Endothelial cell of umbilical vein (primary cell): ENCODE data around the gene PIP4K2C. TPM values are rescaled to one million over a fixed set of nuclear protein-coding genes. Genes with fewer than 3 reads are reported as not detected.
A peak's percentile ranks its signal among the peaks of the same experiment; 100 is the strongest.

Experiments used
- BruUV-seq: library from RNA; stranded (reverse); fragments of 400-500 nt; replicated peaks from 2 replicates; lab custom pipeline; 2021; lab: Mats Ljungman, UMichigan
- CTCF ChIA-PET: fragments of 300-600, 350-600 bp; sonication (Branson Sonifier 250); formaldehyde crosslinking; loops from one replicate; lab custom pipeline; 2021; ENCODE audit warnings: antibody characterized with exemption, inconsistent platforms; lab: Charles Lee
- POLR2A ChIA-PET: fragments of 300-600, 350-600 bp; sonication (Branson Sonifier 250); formaldehyde crosslinking; loops from one replicate; lab custom pipeline; 2021; ENCODE audit warnings: antibody characterized with exemption, inconsistent platforms; lab: Charles Lee
- DNase-seq: peaks from one replicate; pipeline ENCODE4 v3.0.0-alpha.2; 2011; ENCODE audit warnings: low read depth, low spot score
- FAIRE-seq: peaks from 2 replicates; lab custom pipeline; 2011; peaks lifted over from hg19 to GRCh38; lab: Jason Lieb, UNC
- H2AFZ ChIP-seq: 2 replicates; pipeline ENCODE4 v1.6.0; 2012; ENCODE audit warnings: low read depth, low read length, control low read depth, inconsistent platforms
- H3K27ac ChIP-seq: 2 replicates; pipeline ENCODE4 v1.5.1; 2011; ENCODE audit warnings: low read depth, mild to moderate bottlenecking, control low read depth, low read length, moderate library complexity; ENCODE audit not compliant: insufficient read depth
- H3K27me3 ChIP-seq, 2 experiments: 2 replicates each; pipeline versions ENCODE4 v1.6.0 to v1.6.1; 2011; ENCODE audit warnings: low read length in 2 of 2, mixed read lengths in 1 of 2; ENCODE audit not compliant: control insufficient read depth in 2 of 2, insufficient read depth in 2 of 2
- H3K36me3 ChIP-seq, 2 experiments: 2 replicates in 1 of 2; 3 replicates in 1 of 2; pipeline ENCODE4 v1.5.1; 2011; ENCODE audit warnings: low read length in 2 of 2, mild to moderate bottlenecking in 1 of 2, moderate library complexity in 1 of 2; ENCODE audit not compliant: control insufficient read depth in 2 of 2, insufficient read depth in 2 of 2; ENCODE audit errors: extremely low read depth in 1 of 2
- H3K4me1 ChIP-seq: 3 replicates; pipeline ENCODE4 v1.5.1; 2011; ENCODE audit warnings: mild to moderate bottlenecking, low read length; ENCODE audit not compliant: control insufficient read depth, insufficient read depth; ENCODE audit errors: extremely low read depth
- H3K4me2 ChIP-seq: 2 replicates; pipeline ENCODE4 v1.6.1; 2011; ENCODE audit warnings: low read length, control low read depth, mixed read lengths; ENCODE audit not compliant: insufficient read depth
- H3K4me3 ChIP-seq, 3 experiments: fragments of 200-600 bp in 1 of 3; sonication (generic), shearing (Covaris generic) in 1 of 3; replicated peaks in 1 of 3; 2 replicates each; pipeline ENCODE4 v1.5.1; 2011 to 2016; ENCODE audit warnings: control low read depth in 3 of 3, low read length in 3 of 3, mild to moderate bottlenecking in 2 of 3, inconsistent platforms in 1 of 3, low read depth in 1 of 3, moderate library complexity in 1 of 3; ENCODE audit not compliant: insufficient read depth in 1 of 3
- H3K79me2 ChIP-seq: 2 replicates; pipeline ENCODE4 v1.6.0; 2012; ENCODE audit warnings: low read length, inconsistent platforms; ENCODE audit not compliant: control insufficient read depth, insufficient read depth
- H3K9ac ChIP-seq: replicated peaks from 2 replicates; pipeline ENCODE3; 2011; ENCODE audit warnings: low read length, control low read depth; ENCODE audit not compliant: insufficient read depth; ENCODE audit errors: extremely low read depth
- H3K9me1 ChIP-seq: replicated peaks from 3 replicates; pipeline ENCODE4 v1.6.0; 2011; ENCODE audit warnings: mild to moderate bottlenecking, low read length; ENCODE audit not compliant: control insufficient read depth, insufficient read depth; ENCODE audit errors: extremely low read depth
- H3K9me3 ChIP-seq: replicated peaks from 2 replicates; pipeline ENCODE4 v1.5.1; 2012; ENCODE audit warnings: low read length, inconsistent platforms; ENCODE audit not compliant: control insufficient read depth, insufficient read depth
- H4K20me1 ChIP-seq: replicated peaks from 2 replicates; pipeline ENCODE3; 2011; ENCODE audit warnings: mild to moderate bottlenecking, low read length; ENCODE audit not compliant: control insufficient read depth, insufficient read depth; ENCODE audit errors: extremely low read depth
- EZH2 ChIP-seq: IDR thresholded peaks from 2 replicates; pipeline ENCODE4 v1.6.1; 2012; ENCODE audit warnings: borderline replicate concordance, low read depth, mild to moderate bottlenecking, moderate library complexity, low read length, inconsistent platforms; ENCODE audit not compliant: severe bottlenecking
- FOS ChIP-seq: IDR thresholded peaks from 2 replicates; pipeline ENCODE4 v1.6.1; 2011; ENCODE audit warnings: mild to moderate bottlenecking, low read length, moderate library complexity, borderline replicate concordance; ENCODE audit not compliant: insufficient read depth
- GATA2 ChIP-seq: IDR thresholded peaks from 2 replicates; pipeline ENCODE4 v1.7.0; 2011; ENCODE audit warnings: low read depth, mild to moderate bottlenecking, moderate library complexity, mixed read lengths, low read length; ENCODE audit not compliant: insufficient read length, insufficient read depth
- MAX ChIP-seq: IDR thresholded peaks from 2 replicates; pipeline ENCODE4 v1.6.1; 2011; ENCODE audit not compliant: insufficient read depth, insufficient read length
- MYC ChIP-seq: IDR thresholded peaks from one replicate; pipeline ENCODE4 v1.6.1; 2011; ENCODE audit warnings: mild to moderate bottlenecking, low read depth, low read length
- POLR2A ChIP-seq: IDR thresholded peaks from 2 replicates; pipeline ENCODE4 v1.6.1; 2012; ENCODE audit warnings: low read depth, mild to moderate bottlenecking, control low read depth, low read length
- POLR2AphosphoS5 ChIP-seq: IDR thresholded peaks from 2 replicates; pipeline ENCODE4 v1.6.1; 2012; ENCODE audit warnings: low read depth, mild to moderate bottlenecking, control low read depth, low read length, moderate library complexity; ENCODE audit not compliant: insufficient read depth
- dilution Hi-C: fragments of 300-500 bp; cut with MboI; formaldehyde crosslinking; loops from one replicate; pipeline ENCODE4 v1.15.0; 2019; ENCODE audit warnings: low sequenced_read_pairs; ENCODE audit not compliant: extremely low pct_ligation_motif_present
- intact Hi-C: fragments of 100-400 bp; cut with micrococcal nuclease; formaldehyde crosslinking; loops from one replicate; pipeline ENCODE4 v1.10.0; 2022
- polyA plus RNA-seq, 4 experiments: library from polyadenylated mRNA; depleted of rRNA in 3 of 4; stranded (reverse) in 3 of 4; unstranded in 1 of 4; fragments of >200 nt; gene quantifications; 2 replicates each; pipeline versions ENCODE4 v1.2.1 to v1.2.3, GENCODE V29; 2011 to 2012; ENCODE audit warnings: missing spikeins in 1 of 4
- total RNA-seq: library from RNA; stranded (reverse); gene quantifications from 2 replicates; pipeline ENCODE4 v1.2.3, GENCODE V29; 2021
- TF ChIP-seq, protein P1 (sequence below), 2 donors: IDR thresholded peaks; 1 replicate in 1 of 2; 2 replicates in 1 of 2; pipeline ENCODE4 v1.5.1; 2011; ENCODE audit warnings: low read length in 2 of 2, mild to moderate bottlenecking in 2 of 2, moderate library complexity in 2 of 2, control low read depth in 1 of 2, inconsistent platforms in 1 of 2, low read depth in 1 of 2; ENCODE audit not compliant: insufficient read depth in 1 of 2; ENCODE audit errors: extremely low read depth in 1 of 2

Gene PIP4K2C
- total and polyA plus RNA-seq, 2 donors (not counting 3 experiments of a cell fraction or from before 2014, with no cell fraction given) = 10.5 to 11.5 TPM

DNA sequence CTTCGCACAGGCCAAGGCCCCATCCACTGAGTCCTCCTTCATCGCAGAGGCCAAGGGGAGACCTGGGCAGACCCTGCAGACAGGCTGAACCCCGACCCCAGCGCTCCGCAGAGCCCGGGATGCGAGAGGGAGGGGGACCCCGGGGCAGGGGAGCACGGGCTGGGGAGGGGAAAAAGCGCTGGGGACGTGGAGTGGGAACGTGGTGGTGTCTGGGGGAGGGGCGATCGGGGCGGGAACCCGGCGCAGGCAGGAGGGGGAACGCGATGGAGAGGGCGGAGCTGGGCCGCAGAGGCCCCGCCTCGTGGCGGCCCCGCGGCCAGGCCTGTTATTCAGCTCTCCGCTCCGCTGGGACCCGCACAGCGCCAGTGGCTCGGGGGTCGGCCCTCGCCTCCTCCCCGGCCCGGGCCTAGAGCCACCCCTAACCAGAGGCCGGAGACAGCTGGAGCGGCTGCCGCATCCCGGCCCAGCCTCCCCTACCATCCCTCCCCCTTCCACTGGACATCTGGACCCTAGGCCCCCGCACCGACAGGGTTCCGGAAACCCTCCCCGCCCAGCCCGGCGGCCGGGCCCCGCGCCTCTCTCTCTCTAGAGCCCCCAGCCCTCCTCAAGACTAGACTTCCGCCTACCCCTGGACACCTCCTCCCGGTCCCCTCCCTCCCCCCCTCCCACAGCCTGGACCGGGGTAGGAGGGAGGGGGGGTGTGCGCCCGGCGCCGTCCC lies 20.3 kb downstream of the PIP4K2C start, which contains the start of gene ARHGEF25:
Gene ARHGEF25, plus strand, starts transcription at position 328 of the 719 bp plus-strand sequence. CDS start 460 bp downstream, outside the sequence.
- Histone ChIP-seq H3K4me2 (peak within 1 kb of the TSS; percentile 39), H3K4me3 (peak within 1 kb of the TSS; percentile 46 to 67 (median 54)), H3K36me3 (peaks cover 0 to 1% of the 10 kb centered on the region in 2 experiments), H3K27ac (no peak within 1 kb of the TSS), H2AFZ (peak within 1 kb of the TSS; percentile 91), H3K4me1 (peaks cover 3% of the 10 kb centered on the region), H3K9me1 (no peaks in the 10 kb centered on the region), H3K9me3 (no peaks in the 10 kb centered on the region), H3K27me3 (peaks cover 5 to 12% of the 10 kb centered on the region in 2 experiments), H3K79me2 (no peaks in the 10 kb centered on the region), H4K20me1 (no peaks in the 10 kb centered on the region), H3K9ac (peak within 1 kb of the TSS; percentile 30)
- intact Hi-C loops (loop anchor here (2.0 kb wide), 1 partner anchor 20 kb away; the partner anchor contains the start of gene PIP4K2C), dilution Hi-C loops (no loop called here)
- ChIA-PET POLR2A (interaction anchor here (1.0 kb wide), 1 partner anchor 11 kb away, joined by 3 read pairs; no protein-coding TSS in a partner anchor), CTCF (interaction anchor here (0.6 to 5.7 kb wide), 8 partner anchors 9 to 368 kb away, joined by 3 to 54 read pairs (median 5); partner anchors contain the start of gene B4GALNT1)
- DNase-seq (peak; percentile 24), FAIRE-seq (peak; percentile 47)
- no TSS peak for BruUV-seq
- TF ChIP-seq EZH2 (no peak), POLR2A (peak; percentile 56), MYC (no peak), POLR2AphosphoS5 (peak; percentile 32), MAX (no peak), GATA2 (no peak), FOS (no peak)
- TF ChIP-seq, protein P1, sequence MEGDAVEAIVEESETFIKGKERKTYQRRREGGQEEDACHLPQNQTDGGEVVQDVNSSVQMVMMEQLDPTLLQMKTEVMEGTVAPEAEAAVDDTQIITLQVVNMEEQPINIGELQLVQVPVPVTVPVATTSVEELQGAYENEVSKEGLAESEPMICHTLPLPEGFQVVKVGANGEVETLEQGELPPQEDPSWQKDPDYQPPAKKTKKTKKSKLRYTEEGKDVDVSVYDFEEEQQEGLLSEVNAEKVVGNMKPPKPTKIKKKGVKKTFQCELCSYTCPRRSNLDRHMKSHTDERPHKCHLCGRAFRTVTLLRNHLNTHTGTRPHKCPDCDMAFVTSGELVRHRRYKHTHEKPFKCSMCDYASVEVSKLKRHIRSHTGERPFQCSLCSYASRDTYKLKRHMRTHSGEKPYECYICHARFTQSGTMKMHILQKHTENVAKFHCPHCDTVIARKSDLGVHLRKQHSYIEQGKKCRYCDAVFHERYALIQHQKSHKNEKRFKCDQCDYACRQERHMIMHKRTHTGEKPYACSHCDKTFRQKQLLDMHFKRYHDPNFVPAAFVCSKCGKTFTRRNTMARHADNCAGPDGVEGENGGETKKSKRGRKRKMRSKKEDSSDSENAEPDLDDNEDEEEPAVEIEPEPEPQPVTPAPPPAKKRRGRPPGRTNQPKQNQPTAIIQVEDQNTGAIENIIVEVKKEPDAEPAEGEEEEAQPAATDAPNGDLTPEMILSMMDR (IDR thresholded peaks at IDR 0.05; ENCODE audit: extremely low read depth in 1 of 2, insufficient read depth in 1 of 2, low read depth in 1 of 2, low read length in 2 of 2) = no peak
